NCI-H2081 (cell line): ENCODE results near the gene ATP6V1E1.

ENCODE experiments used
- DNase-seq, 2 experiments: peaks; one replicate each; lab custom pipeline; 2025; lab: John Stamatoyannopoulos, UW

The ATP6V1E1 gene

DNA sequence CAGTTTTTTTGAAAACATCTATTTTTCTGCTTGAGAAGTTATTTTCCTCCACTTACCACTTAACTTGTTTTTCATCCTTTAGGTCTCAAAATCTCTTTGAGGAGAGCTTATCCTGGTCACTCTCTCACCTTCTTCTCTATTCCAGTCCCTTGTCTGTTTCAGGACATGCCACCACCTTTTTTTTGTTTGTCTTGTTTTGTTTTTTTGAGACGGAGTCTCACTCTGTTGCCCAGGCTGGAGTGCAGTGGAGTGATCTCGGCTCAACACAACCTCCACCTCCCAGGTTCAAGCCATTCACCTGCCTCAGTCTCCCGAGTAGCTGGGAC, 5.4 kb upstream of the ATP6V1E1 start:
- no peak for DNase-seq

DNA sequence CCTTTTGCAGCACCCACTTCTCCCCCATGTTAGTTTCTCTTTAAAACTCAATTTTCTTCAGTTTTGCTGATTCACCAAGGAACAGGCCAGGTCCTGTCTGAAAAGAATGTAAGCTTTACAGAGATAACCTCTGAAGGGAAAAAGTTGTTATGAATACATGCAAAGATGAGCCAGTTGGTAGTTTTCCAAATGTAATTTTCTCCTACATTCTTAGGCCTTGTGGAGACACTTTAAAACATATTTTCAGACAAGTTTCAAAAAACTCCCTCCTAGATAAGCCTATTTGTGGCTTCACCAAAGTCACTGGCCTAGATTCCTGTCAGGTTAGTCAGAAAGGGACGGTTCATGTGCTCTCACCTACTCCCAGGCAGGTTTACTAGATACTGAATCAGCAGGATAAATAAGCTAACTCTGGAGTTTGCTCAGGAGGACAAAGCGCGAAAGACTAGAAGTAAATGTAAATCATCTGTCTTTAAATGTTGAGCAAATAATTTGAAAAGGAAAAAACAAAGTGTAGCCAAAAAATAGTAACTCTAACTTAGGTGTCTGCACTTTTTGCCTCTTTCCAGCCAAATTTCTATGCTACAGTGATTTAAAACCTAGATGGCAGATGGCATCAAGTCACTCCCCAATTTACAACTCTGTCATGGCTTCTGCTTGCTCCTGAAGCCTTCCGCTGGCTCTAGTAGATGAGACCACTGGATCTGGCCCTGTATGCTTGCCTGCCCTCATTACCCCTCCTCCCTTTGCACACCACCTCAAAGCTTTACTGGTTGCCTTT, 4.9 kb upstream of the ATP6V1E1 start:
- no peak for DNase-seq

GRCh38 chr22:17631076-17631565, 2.6 kb upstream of the ATP6V1E1 start:
- no peak for DNase-seq

GRCh38 chr22:17629641-17630040, 1.1 kb upstream of the ATP6V1E1 start:
- no peak for DNase-seq

GRCh38 chr22:17629173-17629489, 582 bp upstream of the ATP6V1E1 start:
- DNase-seq: no peak

DNA sequence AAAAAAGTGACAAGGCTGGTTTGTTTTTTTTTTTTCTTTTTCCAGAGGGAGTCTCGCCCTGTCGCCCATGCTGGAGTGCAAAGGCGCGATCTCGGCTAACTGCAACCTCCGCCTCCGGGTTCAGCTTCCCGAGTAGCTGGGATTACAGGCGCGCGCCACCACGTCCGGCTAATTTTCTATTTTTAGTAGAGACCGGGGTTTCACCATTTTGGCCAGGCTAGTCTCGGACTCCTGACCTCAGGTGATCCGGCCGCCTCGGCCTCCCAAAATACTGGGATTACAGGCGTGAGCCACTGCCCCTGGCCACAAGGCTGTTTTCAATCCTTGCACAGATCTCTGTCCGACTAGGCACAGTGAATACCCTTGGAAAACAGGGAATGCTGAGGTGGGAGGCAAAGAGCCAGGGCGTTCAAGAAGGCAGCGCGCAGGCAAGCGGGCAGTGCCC, 566 bp downstream of the ATP6V1E1 start:
- DNase-seq: no peak

DNA sequence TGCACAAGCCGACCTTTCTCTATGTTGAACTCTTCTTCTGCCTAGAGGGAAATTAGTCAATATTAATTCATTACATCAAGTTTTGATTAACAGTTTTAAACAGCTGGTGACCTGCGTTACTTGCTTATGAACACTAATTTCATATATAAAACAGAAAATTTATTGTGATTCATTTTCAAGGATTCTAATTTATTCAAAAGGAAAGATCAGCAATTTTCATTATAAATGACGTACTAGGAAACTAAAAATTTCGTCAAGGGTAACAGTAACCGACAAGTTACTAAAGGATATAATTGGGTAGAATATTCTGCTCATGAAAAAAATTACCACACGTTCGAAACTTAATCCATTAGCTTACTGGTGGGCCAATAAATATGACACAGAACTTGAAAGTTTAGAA, 15.3 kb downstream of the ATP6V1E1 start:
- no peak for DNase-seq

GRCh38 chr22:17612057-17612456, 16.5 kb downstream of the ATP6V1E1 start:
- no peak for DNase-seq

DNA sequence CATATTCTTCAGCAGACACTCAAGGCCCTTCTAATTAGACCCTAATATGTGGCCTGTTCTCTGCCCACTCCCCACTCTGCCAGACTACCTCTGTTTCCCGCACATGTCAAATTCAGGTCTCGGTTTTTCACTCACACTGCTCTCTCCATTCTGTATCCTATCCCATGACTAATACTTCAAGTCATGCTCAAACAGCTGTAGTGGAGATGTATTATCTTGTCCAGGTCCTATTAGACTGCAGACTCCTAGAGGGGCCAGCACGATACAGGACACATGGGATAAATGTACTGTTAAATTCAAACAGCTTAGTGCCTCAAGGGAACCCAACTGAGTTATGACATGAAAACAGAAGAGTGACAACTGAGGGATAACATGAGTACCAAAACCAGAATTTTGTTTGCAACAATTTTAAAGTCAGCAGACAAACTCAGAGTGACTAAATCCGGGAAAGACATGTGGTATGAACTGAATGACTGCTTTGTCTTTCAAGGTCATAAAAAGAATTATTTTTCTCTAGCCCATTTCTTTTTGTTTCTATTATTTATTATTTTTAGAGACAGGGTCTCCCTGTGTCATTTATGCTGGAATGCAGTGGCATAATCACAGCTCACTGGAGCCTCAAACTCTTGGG, 20.5 kb downstream of the ATP6V1E1 start:
- DNase-seq: no peak

GRCh38 chr22:17606496-17606895, 22.1 kb downstream of the ATP6V1E1 start:
- peak in 1 of 2 experiments; percentile 3 for DNase-seq

- DNase-seq: no peak
Observed at GRCh38 chr22:17603668-17604067, 24.9 kb downstream of the ATP6V1E1 start.

DNA sequence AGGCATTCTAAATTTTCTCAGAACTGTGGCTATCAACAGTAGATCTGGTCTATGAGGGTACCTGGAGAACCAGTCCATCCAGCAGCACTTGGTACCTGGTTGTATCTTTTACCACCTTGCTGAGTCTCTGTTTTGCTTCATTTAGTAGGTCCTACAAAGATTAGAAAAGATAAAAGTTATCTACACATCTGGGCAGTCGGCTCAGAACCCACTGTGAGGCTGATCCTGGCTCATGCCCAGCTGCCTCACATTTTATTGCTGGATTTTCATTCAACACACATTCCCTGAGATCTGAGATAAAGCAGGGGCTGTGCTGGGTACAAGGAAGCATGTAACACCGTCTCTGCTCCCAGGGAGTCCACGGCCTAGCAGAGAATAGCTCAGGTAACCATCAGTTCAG, 27.5 kb downstream of the ATP6V1E1 start:
- no peak for DNase-seq

GRCh38 chr22:17598318-17598717, 30.2 kb downstream of the ATP6V1E1 start:
- DNase-seq: no peak

DNA sequence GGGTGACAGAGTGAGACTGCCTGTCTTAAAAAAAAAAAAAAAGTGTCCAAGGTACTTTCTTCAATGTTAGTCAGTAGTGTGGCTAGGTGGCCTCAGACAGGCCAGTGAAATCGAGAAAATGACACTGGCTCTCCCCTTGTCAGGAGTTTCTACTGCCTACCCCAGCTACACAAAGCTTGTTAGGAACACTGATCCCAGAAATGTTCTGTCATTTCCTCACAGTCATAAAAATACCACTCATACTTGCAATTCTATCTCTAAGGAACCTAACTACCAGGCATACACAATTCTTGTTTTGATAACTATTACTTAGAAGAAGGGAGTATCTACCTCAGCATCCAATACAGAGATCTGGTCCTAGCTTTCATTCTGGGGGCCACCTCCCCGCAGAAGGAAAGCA, 31.3 kb downstream of the ATP6V1E1 start:
- no peak for DNase-seq

GRCh38 chr22:17596226-17596625, 32.3 kb downstream of the ATP6V1E1 start:
- DNase-seq: no peak

GRCh38 chr22:17592201-17592600, 36.3 kb downstream of the ATP6V1E1 start:
- no peak for DNase-seq

GRCh38 chr22:17590586-17590985, 38.0 kb downstream of the ATP6V1E1 start:
- DNase-seq: no peak

GRCh38 chr22:17589810-17590375, 38.7 kb downstream of the ATP6V1E1 start:
- no peak for DNase-seq

- no peak for DNase-seq
Observed at GRCh38 chr22:17588606-17589005, 39.9 kb downstream of the ATP6V1E1 start.

- DNase-seq: no peak
Observed at GRCh38 chr22:17587629-17588028, 40.9 kb downstream of the ATP6V1E1 start.

DNA sequence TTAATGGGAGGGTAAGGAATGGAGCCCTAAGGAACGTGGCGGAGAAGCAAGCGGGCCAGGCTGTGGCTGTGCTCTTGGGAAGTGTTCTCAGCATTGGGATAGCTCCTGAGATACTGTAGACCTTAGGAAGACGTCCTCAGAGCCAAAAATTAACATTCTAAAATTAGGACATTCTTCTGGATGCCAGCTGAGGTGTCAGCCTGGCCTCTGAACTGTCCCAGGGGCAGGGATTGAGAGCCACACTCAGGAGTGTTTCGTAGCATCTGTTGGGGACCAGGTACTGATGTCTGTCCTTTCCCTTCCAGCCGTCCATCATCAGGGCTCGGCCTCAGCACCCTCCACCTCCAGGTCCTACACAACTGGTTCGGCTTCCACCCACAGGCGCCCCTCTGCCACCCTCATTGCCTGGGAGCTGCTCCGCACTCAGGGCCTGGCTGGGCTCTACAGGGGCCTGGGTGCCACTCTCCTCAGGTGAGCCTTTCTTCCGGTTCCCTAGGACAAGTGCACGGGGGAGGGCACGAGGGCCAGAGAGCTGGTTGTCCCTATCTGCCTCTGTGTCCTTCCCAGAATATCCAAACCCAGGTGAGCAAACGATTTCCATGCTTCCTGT, 41.6 kb downstream of the ATP6V1E1 start:
- no peak for DNase-seq

GRCh38 chr22:17583151-17583550, 45.4 kb downstream of the ATP6V1E1 start:
- DNase-seq: no peak

DNA sequence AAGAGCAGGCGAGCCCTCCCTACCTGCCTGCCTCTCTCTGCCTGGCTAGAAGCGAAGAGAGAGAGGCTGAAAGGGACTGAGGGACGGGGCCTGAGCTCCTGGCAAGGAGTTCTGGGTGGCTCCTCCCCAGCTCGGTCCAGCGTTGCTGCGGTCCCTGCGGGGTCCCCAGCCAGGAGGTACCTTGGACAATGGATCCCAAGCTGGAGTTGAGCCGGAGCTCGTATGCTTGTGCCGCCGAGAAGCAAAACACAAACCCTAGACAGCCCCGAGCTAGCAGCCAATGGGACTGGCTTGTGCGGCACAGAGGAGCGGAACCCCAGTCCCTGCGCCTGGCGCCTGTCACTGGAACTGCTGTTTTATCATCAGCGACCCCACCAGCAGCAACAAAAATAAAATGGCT, 46.9 kb downstream of the ATP6V1E1 start:
- no peak for DNase-seq
